GM19463 (cell line): ENCODE data around the gene PARVB.

Experiments
- ATAC-seq: cut with Tn5 transposase; IDR thresholded peaks from one replicate; pipeline ENCODE4 v1.9.1; 2021; ENCODE audit warnings: mild to moderate bottlenecking, moderate library complexity; ENCODE audit not compliant: unreplicated experiment

The PARVB gene

GRCh38 chr22:44129619-44129976 lies 105.5 kb downstream of the PARVB start:
- no peak for ATAC-seq

- no peak for ATAC-seq
Observed at GRCh38 chr22:44130076-44130711, 106.1 kb downstream of the PARVB start.

- ATAC-seq: no peak
Observed at GRCh38 chr22:44131412-44131811, 107.3 kb downstream of the PARVB start.

- ATAC-seq: no peak
Observed at GRCh38 chr22:44131989-44132685, 108.0 kb downstream of the PARVB start.

GRCh38 chr22:44132724-44133123 lies 108.6 kb downstream of the PARVB start:
- no peak for ATAC-seq

GRCh38 chr22:44133161-44133560 lies 109.1 kb downstream of the PARVB start:
- ATAC-seq: no peak

- ATAC-seq: no peak
Observed at GRCh38 chr22:44133901-44134571, 109.9 kb downstream of the PARVB start.

- no peak for ATAC-seq
Observed at GRCh38 chr22:44136112-44136511, 112.0 kb downstream of the PARVB start.

- ATAC-seq: no peak
Observed at GRCh38 chr22:44136786-44137185, 112.7 kb downstream of the PARVB start.

- ATAC-seq: no peak
Observed at GRCh38 chr22:44137415-44137814, 113.3 kb downstream of the PARVB start.

- ATAC-seq: no peak
Observed at GRCh38 chr22:44139773-44140172, 115.7 kb downstream of the PARVB start.

- ATAC-seq: no peak
Observed at GRCh38 chr22:44142421-44143104, 118.5 kb downstream of the PARVB start.

GRCh38 chr22:44143105-44143474 lies 119.0 kb downstream of the PARVB start:
- ATAC-seq: no peak

GRCh38 chr22:44143579-44143978 lies 119.5 kb downstream of the PARVB start:
- no peak for ATAC-seq

- ATAC-seq: no peak
Observed at GRCh38 chr22:44144046-44144569, 120.0 kb downstream of the PARVB start.

GRCh38 chr22:44145544-44145943 lies 121.4 kb downstream of the PARVB start:
- ATAC-seq: no peak

- no peak for ATAC-seq
Observed at GRCh38 chr22:44146088-44146861, 122.2 kb downstream of the PARVB start.

- no peak for ATAC-seq
Observed at GRCh38 chr22:44147008-44147645, 123.0 kb downstream of the PARVB start.

GRCh38 chr22:44147821-44148574 lies 123.9 kb downstream of the PARVB start:
- ATAC-seq: no peak
